GM12875 (cell line): Measurements from ENCODE around the gene NAPG.
"Not testable (repeated sequence)": the region's sequence is repeated elsewhere in the genome, so short reads cannot be mapped to it uniquely, and the experiment has no call there.

Experiments
- H3K4me3 ChIP-seq: one replicate; pipeline ENCODE4 v1.5.1; 2011; ENCODE audit warnings: low read depth, low read length, control low read depth
- CTCF ChIP-seq: IDR thresholded peaks from 2 replicates; pipeline ENCODE4 v1.5.1; 2011; ENCODE audit warnings: low read depth, mild to moderate bottlenecking, control low read depth, inconsistent platforms, low read length, moderate library complexity, borderline replicate concordance; ENCODE audit not compliant: insufficient read depth

The NAPG gene

GRCh38 chr18:10495936-10496335 lies 29.9 kb upstream of the NAPG start:
- no peak for TF ChIP-seq CTCF
- no peak overlapping the region for H3K4me3 ChIP-seq

- H3K4me3 ChIP-seq = no peak overlapping the region
- no peak for TF ChIP-seq CTCF
These were observed 28.5 kb upstream of the NAPG start for GRCh38 chr18:10497206-10497749.

GRCh38 chr18:10499230-10499629 lies 26.6 kb upstream of the NAPG start:
- H3K4me3 ChIP-seq = no peak overlapping the region
- TF ChIP-seq CTCF = no peak

- TF ChIP-seq CTCF = no peak
- no peak overlapping the region for H3K4me3 ChIP-seq
These were observed 25.8 kb upstream of the NAPG start for GRCh38 chr18:10500038-10500437.

- TF ChIP-seq CTCF = no peak
- no peak overlapping the region for H3K4me3 ChIP-seq
These were observed 21.1 kb upstream of the NAPG start for GRCh38 chr18:10504723-10505122.

GRCh38 chr18:10505892-10506291 lies 19.9 kb upstream of the NAPG start:
- H3K4me3 ChIP-seq = not testable (repeated sequence)

- no peak for TF ChIP-seq CTCF
- no peak overlapping the region for H3K4me3 ChIP-seq
These were observed 17.2 kb upstream of the NAPG start for GRCh38 chr18:10508591-10508990.

- TF ChIP-seq CTCF = no peak
- H3K4me3 ChIP-seq = no peak overlapping the region
These were observed 14.6 kb upstream of the NAPG start for GRCh38 chr18:10511236-10511635.
